G401 (cell line): ENCODE measurements around the gene MCM9. TPM values are rescaled to one million over a fixed set of nuclear protein-coding genes. Genes with fewer than 3 reads are reported as not detected.

Experiments used
- DNase-seq: peaks from one replicate; pipeline ENCODE4 v3.0.0-alpha.2; 2015; ENCODE audit warnings: low spot score
- in situ Hi-C: cut with HindIII; loops from 2 replicates; pipeline ENCODE4 v1.10.0; 2016; ENCODE audit warnings: low sequenced_read_pairs, mixed read lengths
- total RNA-seq: library from RNA; depleted of rRNA; stranded (reverse); fragments of >200 nt; shearing (Covaris generic); gene quantifications from 2 replicates; pipeline ENCODE4 v1.2.3, GENCODE V29; 2014

The MCM9 gene
- total RNA-seq, 1 experiment from 2014 or later: 12.5 TPM

- in situ Hi-C loops: no loop called here
- no peak for DNase-seq
These were observed 37.6 kb downstream of the MCM9 start for GRCh38 chr6:118897386-118897785.

- peak; percentile 25 for DNase-seq
- in situ Hi-C loops: no loop called here
These were observed 38.4 kb downstream of the MCM9 start for GRCh38 chr6:118896339-118897136.

- DNase-seq: no peak
- in situ Hi-C loops: no loop called here
These were observed 39.1 kb downstream of the MCM9 start for GRCh38 chr6:118895859-118896258.

- in situ Hi-C loops: no loop called here
- DNase-seq: no peak
These were observed 39.7 kb downstream of the MCM9 start for GRCh38 chr6:118895261-118895560.

GRCh38 chr6:118894425-118895260 is 40.3 kb downstream of the MCM9 start:
- in situ Hi-C loops: no loop called here
- DNase-seq: peak; percentile 52

- in situ Hi-C loops: no loop called here
- DNase-seq: peak; percentile 99
These were observed 41.0 kb downstream of the MCM9 start, which contains the start of gene ASF1A for GRCh38 chr6:118893807-118894424. ASF1A (plus strand) TSS chr6:118894152; CDS start chr6:118894414, 262 bp downstream.

GRCh38 chr6:118893064-118893806 is 41.7 kb downstream of the MCM9 start:
- peak; percentile 83 for DNase-seq
- in situ Hi-C loops: no loop called here

GRCh38 chr6:118892355-118892991 is 42.5 kb downstream of the MCM9 start:
- in situ Hi-C loops: no loop called here
- peak; percentile 58 for DNase-seq

GRCh38 chr6:118890997-118891790 is 43.8 kb downstream of the MCM9 start:
- in situ Hi-C loops: no loop called here
- DNase-seq: no peak

GRCh38 chr6:118889163-118889562 is 45.8 kb downstream of the MCM9 start:
- in situ Hi-C loops: no loop called here

GRCh38 chr6:118886641-118887040 is 48.3 kb downstream of the MCM9 start:
- DNase-seq: no peak
- in situ Hi-C loops: no loop called here

More at GRCh38 chr6:118889163-118889562, 45.8 kb downstream of the MCM9 start:
- DNase-seq: no peak

- no peak for DNase-seq
- in situ Hi-C loops: no loop called here
These were observed 52.5 kb downstream of the MCM9 start for GRCh38 chr6:118882314-118882905.

GRCh38 chr6:118881440-118882313 is 53.3 kb downstream of the MCM9 start:
- in situ Hi-C loops: no loop called here
- no peak for DNase-seq

GRCh38 chr6:118877806-118878205 is 57.2 kb downstream of the MCM9 start:
- DNase-seq: no peak
- in situ Hi-C loops: no loop called here

- no peak for DNase-seq
- in situ Hi-C loops: no loop called here
These were observed 58.1 kb downstream of the MCM9 start for GRCh38 chr6:118876814-118877213.

- in situ Hi-C loops: no loop called here
- no peak for DNase-seq
These were observed 58.8 kb downstream of the MCM9 start for GRCh38 chr6:118876198-118876597.

- DNase-seq: no peak
- in situ Hi-C loops: no loop called here
These were observed 59.3 kb downstream of the MCM9 start for GRCh38 chr6:118875672-118876071.
